Hindlimb muscle (tissue), 1 donor: ENCODE results near the gene PTPRG. TPM values are rescaled to one million over a fixed set of nuclear protein-coding genes. Genes with fewer than 3 reads are reported as not detected.
A peak's percentile ranks its signal among the peaks of the same experiment; 100 is the strongest.

Source experiments
- DNase-seq: peaks from one replicate; pipeline ENCODE4 v3.0.0-alpha.2; 2013
- polyA plus RNA-seq: library from polyadenylated mRNA; unstranded; fragments of 120-200 nt; gene quantifications from one replicate; pipeline ENCODE4 v1.2.1, GENCODE V29; 2013; ENCODE audit not compliant: insufficient read length

Gene PTPRG
- polyA plus RNA-seq, 1 donor: 29.4 TPM

GRCh38 chr3:62249855-62250543, 688.6 kb downstream of the PTPRG start:
- DNase-seq: no peak

GRCh38 chr3:62252438-62253157, 691.2 kb downstream of the PTPRG start:
- DNase-seq: no peak

DNA sequence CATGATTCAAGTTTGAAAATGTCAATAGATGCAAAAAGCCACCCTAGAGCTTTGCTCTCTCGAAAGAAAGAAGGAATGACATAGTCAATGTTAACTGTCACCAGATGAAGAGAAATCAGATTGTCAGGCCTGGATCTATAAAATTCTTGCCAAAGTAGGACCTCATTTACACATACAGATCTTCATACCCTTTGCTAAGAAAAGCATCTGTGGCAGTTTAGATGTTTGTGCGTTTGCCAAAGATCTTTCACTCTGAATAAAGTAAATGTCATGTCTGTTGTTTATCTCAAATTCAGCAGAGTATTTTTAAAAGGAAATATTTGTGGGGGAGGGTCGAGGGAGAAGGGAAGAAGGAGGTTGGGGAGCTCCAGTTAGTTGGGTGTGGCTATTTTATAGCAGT, 692.6 kb downstream of the PTPRG start:
- no peak for DNase-seq

DNA sequence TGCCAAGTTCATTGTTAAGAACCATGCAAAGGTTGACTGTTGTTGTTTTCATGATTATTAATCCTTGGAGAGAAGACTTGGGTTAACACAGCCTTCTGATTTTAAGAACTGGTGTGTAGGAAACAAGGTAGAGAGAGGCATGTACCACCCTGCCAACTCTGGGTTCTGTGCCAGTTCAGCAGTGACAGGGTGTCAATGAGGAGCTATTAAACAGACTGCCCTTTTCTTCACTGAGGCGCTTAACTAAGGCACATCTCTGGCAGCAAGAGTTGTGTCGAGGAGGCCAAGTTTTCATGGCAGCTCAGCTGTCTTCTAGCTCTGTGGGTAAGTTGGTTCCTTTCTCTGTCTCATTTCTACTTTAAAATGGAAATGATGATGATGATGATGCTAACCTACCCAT, 694.4 kb downstream of the PTPRG start:
- no peak for DNase-seq

- DNase-seq: no peak
These were observed 698.6 kb downstream of the PTPRG start for GRCh38 chr3:62259924-62260323.

DNA sequence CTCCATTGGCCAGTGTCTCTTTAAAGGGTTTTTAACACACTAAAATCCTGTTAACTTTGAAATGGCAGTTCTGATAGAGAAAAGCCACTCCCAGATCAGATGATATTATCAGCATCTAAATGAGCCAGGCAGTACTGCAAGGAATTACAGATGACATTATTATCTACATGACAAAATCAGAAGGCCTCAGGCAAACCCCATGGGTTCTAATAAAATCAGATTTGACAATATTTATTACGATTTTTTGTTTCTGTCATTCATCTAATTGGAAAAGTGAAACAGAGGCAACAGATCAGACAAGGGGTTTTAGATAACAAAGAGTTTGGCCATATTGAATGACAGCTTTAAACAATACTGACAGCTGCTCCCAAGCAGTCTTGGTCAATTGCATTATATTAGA, 699.3 kb downstream of the PTPRG start:
- no peak for DNase-seq

DNA sequence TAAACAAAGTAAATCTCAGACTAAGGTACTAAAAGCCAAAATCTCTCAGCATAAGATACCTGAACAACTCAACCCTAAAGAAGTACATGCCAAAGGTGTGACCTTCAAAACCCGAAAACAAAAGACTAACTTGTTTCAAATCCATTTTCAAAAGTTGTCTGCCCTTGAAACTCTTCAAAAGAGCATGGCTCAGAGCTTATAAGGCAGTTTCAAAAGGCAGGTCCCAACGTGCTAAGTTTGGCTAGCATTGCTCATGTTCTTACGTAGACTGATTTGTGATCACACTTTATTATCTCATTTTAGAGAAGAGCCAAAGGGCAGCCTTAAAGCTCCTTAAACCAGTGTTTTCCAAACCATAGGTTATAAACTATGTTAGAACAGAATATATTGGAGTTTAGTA, 699.8 kb downstream of the PTPRG start:
- no peak for DNase-seq

- DNase-seq: no peak
These were observed 700.4 kb downstream of the PTPRG start for GRCh38 chr3:62261736-62262135.

- no peak for DNase-seq
These were observed 704.2 kb downstream of the PTPRG start for GRCh38 chr3:62265528-62265927.

DNA sequence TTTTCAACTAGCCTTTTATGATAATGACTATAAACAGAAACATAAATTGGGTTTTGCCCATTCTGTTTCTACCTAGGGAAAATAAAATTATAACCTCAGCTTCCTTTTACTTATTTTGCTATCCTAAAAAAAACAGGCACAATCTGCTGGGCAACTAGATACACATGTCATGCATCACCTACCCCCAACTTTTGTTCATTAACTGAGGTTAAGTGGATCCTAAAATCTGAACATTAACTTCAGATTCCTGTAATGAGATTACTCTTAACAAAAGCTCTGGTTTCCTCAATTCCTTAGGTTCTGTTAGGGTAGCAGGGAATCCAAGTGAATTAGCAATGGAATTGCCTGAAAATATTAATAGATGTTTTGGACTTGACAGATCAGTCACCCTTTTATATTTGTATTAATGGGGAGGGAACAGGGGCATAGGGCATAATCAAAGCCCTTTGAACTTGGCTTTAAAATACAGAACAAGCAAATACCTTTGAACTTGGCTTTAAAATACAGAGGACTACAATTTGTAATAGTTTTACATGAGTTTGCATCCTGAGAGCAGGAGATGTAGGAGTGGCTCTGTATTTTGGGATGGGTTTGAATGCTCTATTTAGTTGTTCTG, 705.4 kb downstream of the PTPRG start:
- no peak for DNase-seq

- no peak for DNase-seq
These were observed 715.3 kb downstream of the PTPRG start for GRCh38 chr3:62276658-62277180.

DNA sequence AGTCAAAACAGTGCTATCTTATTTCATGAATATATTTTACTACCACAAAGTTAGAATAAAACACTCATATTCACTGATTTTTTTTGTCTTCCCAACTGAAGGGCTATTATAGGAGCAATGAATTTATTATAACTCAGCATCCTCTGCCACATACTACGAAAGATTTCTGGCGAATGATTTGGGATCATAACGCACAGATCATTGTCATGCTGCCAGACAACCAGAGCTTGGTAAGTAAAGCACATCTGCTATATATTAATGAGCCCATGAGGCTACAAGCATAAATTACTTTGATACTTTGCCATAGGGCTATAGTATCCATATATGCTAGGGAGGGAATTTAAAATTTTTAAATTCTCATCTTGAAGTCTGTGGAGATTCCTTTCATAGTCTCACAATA, 716.1 kb downstream of the PTPRG start:
- DNase-seq: peak; percentile 17

GRCh38 chr3:62277986-62278385, 716.6 kb downstream of the PTPRG start:
- no peak for DNase-seq

GRCh38 chr3:62281726-62282125, 720.4 kb downstream of the PTPRG start:
- DNase-seq: no peak

DNA sequence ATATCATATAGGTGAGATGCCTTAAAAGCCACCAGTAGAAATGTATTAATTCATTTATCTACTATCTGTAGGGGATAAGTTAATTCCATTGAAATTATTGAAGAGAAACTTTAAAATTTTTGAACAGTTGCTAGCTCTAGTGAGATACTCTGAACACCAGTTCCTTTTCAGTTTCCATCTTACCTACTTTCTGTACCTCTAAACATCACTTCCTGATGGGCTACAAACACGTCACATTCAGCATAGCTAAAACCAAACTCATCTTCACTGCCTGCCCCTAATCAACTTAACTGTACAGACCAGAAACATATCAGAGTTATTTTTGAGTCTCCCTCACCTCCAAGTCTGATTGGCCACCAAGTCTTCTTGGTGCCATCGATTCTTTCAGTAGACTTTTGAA, 723.1 kb downstream of the PTPRG start:
- DNase-seq: no peak

DNA sequence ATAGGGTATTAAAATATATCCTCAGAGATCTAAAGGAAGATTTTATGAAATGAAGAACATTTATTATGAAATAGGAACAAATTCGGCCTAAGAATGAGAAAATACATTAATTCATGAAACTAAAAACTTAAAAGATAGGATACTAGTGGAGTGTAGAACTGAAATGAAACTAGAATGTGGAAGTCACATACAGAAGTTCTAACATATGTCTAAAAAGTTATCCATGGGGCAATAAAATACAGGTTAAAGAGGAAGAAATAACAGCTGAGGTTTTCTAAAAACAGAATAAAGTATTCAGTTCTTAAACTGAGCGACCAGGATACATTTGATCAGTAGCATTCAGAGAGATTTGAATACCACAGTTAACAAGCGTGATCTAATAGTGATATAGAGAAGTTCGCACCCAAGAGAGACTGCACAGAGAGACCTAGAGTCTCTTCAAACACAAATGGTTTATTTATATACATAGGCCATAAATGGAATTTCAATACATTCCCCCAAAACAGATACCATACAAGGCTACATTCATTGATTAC, 726.1 kb downstream of the PTPRG start:
- DNase-seq: no peak

DNA sequence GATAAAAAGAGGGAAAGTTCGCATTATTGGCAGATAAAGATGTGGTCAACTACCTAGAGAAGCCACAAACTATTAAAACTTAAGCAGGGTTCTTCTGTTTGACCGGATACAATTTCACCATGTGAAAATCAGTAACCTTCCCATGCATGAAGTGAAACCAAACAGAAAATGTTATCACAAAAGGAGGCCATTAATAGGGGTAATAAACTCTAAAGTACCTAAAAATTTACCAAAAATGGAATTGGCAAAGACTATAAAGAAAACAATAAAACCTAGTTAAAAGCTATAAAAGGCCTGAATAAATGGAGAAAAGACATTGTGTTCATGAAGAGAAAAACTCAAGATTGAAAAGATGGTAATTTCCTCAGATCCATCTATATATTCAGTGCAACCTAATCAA, 728.6 kb downstream of the PTPRG start:
- no peak for DNase-seq

DNA sequence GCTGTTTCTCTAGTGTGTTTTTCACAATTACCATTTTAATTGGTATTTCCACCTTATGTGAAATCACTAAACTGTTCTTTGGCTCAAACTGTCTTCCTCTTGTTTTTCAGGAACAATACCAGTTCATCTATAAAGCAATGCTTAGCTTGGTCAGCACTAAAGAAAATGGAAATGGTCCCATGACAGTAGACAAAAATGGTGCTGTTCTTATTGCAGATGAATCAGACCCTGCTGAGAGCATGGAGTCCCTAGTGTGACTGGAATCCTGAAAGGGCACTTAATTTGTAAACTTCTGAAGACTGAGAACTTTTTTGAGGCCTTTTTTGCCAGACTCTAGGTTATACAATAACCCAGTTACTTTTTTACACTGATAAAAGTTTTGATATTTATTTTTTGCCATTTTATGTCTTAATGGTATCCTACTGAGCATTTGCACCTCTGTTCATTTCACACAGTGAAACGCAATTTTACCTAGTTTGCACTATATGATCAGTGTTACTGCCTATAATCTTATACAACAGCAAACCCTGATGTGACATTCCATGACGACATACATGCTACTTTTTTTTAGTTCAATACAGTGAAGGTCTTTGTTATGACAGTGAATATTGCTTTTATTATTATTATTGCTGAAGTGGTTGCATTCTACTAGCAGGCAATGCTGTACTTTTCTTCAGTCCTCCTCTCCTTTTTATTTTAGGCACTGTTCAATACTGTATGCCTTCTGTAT, 731.8 kb downstream of the PTPRG start:
- DNase-seq: no peak

GRCh38 chr3:62295571-62295970, 734.2 kb downstream of the PTPRG start:
- DNase-seq: no peak

DNA sequence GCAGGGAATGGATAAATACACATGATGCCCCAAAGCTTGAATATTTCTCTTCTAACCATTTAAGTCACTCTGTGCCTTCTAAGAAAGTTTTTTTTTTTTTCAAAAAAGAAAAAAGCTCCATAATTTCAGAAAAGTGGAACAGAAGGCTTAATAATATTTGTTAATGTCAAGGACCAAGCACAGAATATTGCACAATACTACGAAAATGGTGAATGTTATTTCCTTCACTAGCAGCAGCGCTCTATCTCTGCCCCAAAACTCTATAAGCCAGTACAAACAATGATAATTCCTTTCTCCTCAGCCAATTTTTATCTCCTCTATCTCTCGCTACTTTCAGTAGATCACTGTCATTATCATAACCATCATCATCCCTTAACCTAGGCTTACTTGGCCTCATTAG, 739.2 kb downstream of the PTPRG start:
- no peak for DNase-seq

GRCh38 chr3:62312201-62312600, 750.8 kb downstream of the PTPRG start:
- no peak for DNase-seq

DNA sequence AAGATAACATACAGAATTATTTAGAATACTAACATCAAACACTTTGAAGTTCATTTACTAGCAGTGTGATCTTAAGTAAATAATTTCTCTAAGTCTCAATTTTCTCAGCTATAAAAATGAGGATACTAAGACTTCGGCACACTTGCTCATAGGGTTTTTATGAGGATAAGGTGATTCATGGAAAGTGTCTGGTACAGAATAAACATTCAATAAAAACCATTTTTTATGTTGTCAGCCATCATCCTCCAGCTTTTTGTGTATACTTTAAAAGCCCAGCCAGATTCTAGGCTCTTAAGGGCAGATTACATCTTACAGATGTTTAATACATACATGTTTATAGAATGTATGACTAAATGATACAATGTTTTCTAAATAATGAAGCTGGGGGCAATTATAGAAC, 755.2 kb downstream of the PTPRG start:
- no peak for DNase-seq

GRCh38 chr3:62318365-62318751, 757.0 kb downstream of the PTPRG start:
- DNase-seq: no peak
